NB4 (cell line): ENCODE results near the gene PLEKHA5.

Source experiments
- DNase-seq: peaks from one replicate; pipeline ENCODE4 v3.0.0; 2010; ENCODE audit warnings: low read depth
- H3K4me3 ChIP-seq: one replicate; pipeline ENCODE4 v1.5.1; 2011; ENCODE audit warnings: mild to moderate bottlenecking, low read depth, low read length, moderate library complexity
- MYC ChIP-seq: IDR thresholded peaks from 2 replicates; pipeline ENCODE4 v1.6.1; 2011; ENCODE audit warnings: low read depth, low read length
- POLR2A ChIP-seq: IDR thresholded peaks from 2 replicates; pipeline ENCODE4 v1.6.1; 2011; ENCODE audit warnings: mild to moderate bottlenecking; ENCODE audit not compliant: insufficient read length; ENCODE audit errors: extremely low read depth
- TF ChIP-seq, protein P1 (sequence below): IDR thresholded peaks from 2 replicates; pipeline ENCODE4 v1.6.1; 2011; ENCODE audit warnings: low read depth, low read length
- TF ChIP-seq, protein P2 (sequence below): IDR thresholded peaks from one replicate; pipeline ENCODE4 v1.5.1; 2012; ENCODE audit warnings: low read depth, low read length

The PLEKHA5 gene

DNA sequence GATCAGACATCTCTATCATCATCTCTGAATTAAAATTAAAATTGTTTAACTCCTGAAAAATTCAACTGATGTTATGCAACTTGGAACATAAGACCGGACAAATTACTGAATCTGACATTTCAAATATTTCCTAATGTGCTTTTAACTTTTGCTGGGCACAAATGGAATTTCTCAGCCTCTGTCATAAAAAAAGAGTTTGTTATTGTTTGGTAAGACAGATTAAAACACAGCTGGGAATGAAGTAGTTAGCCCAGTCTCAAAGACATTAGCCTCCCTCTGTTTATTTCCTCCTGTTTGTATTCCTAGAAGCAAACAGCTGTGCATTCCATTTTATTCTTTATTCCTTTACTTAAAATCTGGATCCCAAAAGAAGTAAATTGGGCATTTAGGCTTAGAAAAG is 29.4 kb downstream of the PLEKHA5 start:
- no peak for DNase-seq
- no peak overlapping the region for H3K4me3 ChIP-seq
- TF ChIP-seq, protein P1, sequence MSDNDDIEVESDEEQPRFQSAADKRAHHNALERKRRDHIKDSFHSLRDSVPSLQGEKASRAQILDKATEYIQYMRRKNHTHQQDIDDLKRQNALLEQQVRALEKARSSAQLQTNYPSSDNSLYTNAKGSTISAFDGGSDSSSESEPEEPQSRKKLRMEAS = no peak
- TF ChIP-seq MYC (no peak), POLR2A (no peak)
- TF ChIP-seq, protein P2, sequence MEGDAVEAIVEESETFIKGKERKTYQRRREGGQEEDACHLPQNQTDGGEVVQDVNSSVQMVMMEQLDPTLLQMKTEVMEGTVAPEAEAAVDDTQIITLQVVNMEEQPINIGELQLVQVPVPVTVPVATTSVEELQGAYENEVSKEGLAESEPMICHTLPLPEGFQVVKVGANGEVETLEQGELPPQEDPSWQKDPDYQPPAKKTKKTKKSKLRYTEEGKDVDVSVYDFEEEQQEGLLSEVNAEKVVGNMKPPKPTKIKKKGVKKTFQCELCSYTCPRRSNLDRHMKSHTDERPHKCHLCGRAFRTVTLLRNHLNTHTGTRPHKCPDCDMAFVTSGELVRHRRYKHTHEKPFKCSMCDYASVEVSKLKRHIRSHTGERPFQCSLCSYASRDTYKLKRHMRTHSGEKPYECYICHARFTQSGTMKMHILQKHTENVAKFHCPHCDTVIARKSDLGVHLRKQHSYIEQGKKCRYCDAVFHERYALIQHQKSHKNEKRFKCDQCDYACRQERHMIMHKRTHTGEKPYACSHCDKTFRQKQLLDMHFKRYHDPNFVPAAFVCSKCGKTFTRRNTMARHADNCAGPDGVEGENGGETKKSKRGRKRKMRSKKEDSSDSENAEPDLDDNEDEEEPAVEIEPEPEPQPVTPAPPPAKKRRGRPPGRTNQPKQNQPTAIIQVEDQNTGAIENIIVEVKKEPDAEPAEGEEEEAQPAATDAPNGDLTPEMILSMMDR = no peak

DNA sequence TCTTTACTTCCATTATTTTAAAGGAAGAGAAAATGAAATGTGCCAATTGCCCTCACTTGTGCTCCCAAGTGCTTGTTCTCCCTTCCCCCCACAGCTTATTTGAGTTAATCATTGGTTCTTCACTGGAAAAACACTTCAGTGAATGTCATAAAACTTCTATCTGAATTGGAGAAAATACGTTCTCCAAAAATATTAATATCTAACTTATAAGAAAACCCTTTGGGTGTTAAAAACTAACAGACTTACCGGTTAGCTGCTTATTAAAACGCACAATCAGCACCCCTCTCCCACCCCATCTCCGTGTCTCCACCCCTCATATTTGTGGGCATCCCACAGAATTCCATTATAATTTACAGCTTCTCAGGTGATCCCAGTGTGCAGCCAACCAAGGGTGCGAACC is 31.7 kb downstream of the PLEKHA5 start:
- no peak for DNase-seq
- TF ChIP-seq, protein P1 = no peak
- TF ChIP-seq MYC (no peak), POLR2A (no peak)
- TF ChIP-seq, protein P2 = no peak
- H3K4me3 ChIP-seq = no peak overlapping the region

DNA sequence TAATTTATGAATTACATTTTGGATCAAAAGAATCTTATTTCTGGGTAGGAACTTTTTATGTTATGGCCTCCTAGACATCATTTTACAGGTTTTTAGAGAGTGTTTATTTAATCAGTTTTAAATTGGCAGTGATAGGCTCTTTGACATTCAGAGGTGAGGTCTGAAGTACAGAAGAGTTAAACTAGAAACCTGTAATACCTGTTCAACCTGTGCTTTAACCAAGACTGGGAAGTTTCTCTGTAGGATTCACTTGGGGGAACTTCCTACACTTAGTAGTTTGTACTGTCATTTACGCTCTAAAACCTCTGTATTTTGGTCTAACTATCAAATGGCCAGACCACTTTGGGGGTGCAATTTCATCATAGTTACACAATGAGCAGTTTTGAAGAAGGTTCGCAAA is 35.9 kb downstream of the PLEKHA5 start:
- DNase-seq = no peak
- TF ChIP-seq MYC (no peak), POLR2A (no peak)
- TF ChIP-seq, protein P1 = no peak
- TF ChIP-seq, protein P2 = no peak
- H3K4me3 ChIP-seq = no peak overlapping the region

DNA sequence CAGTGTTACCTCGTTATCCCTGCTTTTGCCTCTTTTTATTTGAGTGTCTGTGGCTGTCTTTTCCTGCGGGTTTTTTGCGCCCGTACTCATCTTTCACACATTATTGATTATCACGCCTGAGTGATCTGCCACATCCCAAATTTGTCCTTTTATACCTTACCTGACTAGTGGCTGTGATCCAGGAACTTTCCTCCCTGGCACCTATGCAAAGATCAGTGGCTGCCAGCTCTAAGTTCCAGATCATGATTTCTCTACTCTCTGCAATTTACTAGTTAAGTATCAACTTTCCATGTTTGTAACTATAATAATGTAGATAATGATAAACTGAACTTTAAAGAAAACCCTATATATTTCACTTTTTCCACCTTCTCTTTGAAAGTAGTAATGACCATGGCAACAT is 36.9 kb downstream of the PLEKHA5 start:
- DNase-seq = no peak
- TF ChIP-seq, protein P1 = no peak
- TF ChIP-seq, protein P2 = no peak
- TF ChIP-seq MYC (no peak), POLR2A (no peak)
- no peak overlapping the region for H3K4me3 ChIP-seq

DNA sequence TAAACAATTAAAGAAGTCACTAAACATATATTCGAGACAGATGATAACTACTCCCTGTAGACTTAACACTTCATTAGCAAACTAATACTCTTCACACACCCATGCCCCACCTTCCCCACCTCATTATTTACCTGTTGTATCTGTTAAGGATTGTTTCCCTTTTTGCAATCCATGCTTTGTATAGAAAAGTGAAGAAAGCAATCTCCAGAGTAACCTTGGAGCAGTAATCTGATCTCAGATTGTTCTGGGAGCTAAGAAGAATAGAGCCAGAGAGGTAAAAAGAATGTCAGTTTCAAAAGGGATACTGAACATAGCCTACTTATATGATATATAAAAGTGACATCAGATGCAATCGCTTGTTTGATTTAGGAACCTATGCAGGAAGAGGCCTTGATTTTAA is 37.4 kb downstream of the PLEKHA5 start:
- no peak for TF ChIP-seq MYC
- TF ChIP-seq, protein P2 = no peak
- no peak for TF ChIP-seq POLR2A
- TF ChIP-seq, protein P1 = no peak
- no peak overlapping the region for H3K4me3 ChIP-seq
- no peak for DNase-seq

DNA sequence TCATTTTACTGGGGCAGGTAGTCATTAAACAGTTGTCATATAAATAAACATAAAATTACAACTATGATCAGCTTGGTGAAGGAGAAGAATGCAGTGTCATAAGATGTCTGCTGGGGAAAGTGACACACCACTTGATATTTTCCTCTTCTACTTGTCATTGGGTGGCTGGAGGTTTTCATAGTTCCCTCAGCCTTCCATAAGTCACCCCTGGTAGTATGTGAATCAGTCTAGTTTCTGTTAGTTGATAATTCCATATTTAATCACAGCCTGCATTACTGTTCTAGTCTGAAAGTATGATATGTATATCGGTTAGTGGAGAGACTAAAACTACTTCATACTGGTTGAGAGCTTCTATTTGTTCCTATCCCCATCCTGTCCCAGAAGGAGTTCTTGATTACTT is 38.2 kb downstream of the PLEKHA5 start:
- DNase-seq = no peak
- TF ChIP-seq, protein P2 = no peak
- TF ChIP-seq POLR2A = no peak
- no peak for TF ChIP-seq MYC
- TF ChIP-seq, protein P1 = no peak

More for the DNA sequence above, 38.2 kb downstream of the PLEKHA5 start:
- H3K4me3 ChIP-seq = no peak overlapping the region
